HG03354 (cell line): ENCODE measurements around the gene ABCG5.
A peak's percentile ranks its signal among the peaks of the same experiment; 100 is the strongest.

Experiments used
- ATAC-seq: cut with Tn5 transposase; IDR thresholded peaks from one replicate; pipeline ENCODE4 v1.9.1; 2021; ENCODE audit warnings: mild to moderate bottlenecking; ENCODE audit not compliant: unreplicated experiment, poor library complexity, severe bottlenecking

ABCG5 gene

GRCh38 chr2:43812947-43813346 is 25.7 kb downstream of the ABCG5 start:
- ATAC-seq, result no peak

- ATAC-seq, result no peak
Observed at GRCh38 chr2:43812006-43812405, 26.6 kb downstream of the ABCG5 start.

GRCh38 chr2:43810888-43811287 is 27.8 kb downstream of the ABCG5 start:
- no peak for ATAC-seq

DNA sequence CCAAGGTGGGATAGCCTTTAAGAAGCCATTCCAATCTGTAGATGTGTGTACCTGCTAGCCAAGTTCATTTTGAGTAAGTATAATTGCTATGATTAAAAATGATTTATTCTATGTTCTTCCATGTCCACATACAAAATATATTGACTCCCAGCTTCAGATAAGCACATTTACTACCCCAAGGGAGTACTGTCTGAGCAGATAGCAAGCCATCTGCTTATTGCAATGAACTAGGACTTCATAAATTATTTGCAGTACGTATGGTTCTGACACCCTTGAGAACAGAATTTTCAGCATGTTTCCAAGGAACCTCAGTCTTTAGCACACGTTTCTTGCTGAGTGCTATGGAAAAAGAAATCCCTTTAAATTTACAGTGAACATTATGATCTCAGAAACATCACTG is 28.2 kb downstream of the ABCG5 start:
- ATAC-seq, result no peak

DNA sequence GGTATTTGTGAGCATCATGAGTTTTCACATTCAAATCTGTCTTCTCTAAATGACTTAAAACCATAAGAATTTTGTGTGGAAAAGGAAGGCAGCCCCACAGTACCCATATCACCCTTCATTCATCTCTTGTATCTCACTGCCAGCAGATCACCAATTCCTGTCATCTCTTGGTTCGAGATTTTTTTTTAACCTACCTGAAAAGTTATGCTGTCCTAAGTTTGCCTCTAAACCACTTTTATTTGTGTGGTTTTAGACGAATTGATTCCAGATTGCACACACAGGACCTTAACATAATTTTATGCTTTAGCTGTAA is 32.0 kb downstream of the ABCG5 start:
- no peak for ATAC-seq

DNA sequence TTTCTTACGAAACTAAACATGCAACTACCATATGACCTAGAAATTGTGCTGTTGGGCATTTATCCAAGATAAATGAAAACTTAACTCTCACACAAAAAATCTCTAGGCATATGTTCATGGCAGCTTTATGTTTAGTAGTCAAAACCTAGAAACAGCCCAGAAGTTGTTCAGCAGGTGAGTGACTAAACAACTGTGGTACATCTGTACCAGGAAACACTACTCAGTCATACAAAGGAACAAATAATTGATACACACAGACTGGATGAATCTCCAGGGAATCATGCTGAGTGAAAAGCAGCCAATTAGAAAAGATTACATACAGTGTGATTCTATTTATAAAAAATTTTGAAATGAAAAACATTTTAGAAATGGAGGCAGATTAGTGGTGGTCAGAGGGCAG is 35.5 kb downstream of the ABCG5 start:
- no peak for ATAC-seq

DNA sequence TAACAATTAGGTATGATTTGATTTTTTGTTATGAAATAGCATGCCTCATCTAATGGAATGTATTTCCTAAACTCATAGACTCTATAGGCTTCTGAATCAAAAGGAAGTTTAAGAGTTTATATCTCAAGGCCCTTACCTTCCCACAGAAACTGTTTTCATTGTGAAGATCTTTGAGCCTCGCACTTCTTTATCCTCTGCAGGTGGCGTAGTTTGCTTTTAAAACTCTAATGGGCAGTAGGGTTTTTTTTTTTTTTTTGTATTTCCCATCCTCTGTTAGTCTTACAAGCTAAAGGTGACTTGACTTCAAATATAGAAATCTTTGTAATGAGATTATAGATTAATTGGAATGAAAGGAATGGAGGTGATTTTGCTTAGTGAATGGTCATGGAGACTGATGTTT is 36.5 kb downstream of the ABCG5 start:
- no peak for ATAC-seq

- ATAC-seq, result no peak
Observed at GRCh38 chr2:43800894-43801293, 37.7 kb downstream of the ABCG5 start.

GRCh38 chr2:43798300-43798699 is 40.3 kb downstream of the ABCG5 start:
- no peak for ATAC-seq

GRCh38 chr2:43796206-43796605 is 42.4 kb downstream of the ABCG5 start:
- no peak for ATAC-seq

- no peak for ATAC-seq
Observed at GRCh38 chr2:43794956-43795355, 43.7 kb downstream of the ABCG5 start.

DNA sequence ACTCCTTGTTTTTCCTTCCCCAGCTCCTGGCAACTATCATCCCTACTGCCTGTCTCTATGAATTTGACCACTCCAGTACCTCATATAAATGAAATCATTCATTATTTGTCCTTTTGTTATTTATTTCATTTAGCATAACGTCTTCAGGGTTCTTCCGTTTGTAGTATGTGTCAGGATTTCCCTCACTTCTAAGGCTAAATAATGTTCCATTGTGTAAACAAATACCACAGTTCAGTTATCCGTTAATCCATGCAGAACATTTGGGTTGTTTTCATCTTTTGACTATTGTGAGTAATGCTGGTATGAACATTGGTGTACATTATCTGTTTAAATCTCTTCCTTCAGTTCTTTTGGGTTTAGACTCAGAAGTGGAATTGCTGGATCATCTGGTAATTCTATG is 46.0 kb downstream of the ABCG5 start:
- peak; percentile 87 for ATAC-seq

GRCh38 chr2:43791035-43791765 is 47.4 kb downstream of the ABCG5 start:
- ATAC-seq, result no peak

- no peak for ATAC-seq
Observed at GRCh38 chr2:43790147-43790546, 48.5 kb downstream of the ABCG5 start.

DNA sequence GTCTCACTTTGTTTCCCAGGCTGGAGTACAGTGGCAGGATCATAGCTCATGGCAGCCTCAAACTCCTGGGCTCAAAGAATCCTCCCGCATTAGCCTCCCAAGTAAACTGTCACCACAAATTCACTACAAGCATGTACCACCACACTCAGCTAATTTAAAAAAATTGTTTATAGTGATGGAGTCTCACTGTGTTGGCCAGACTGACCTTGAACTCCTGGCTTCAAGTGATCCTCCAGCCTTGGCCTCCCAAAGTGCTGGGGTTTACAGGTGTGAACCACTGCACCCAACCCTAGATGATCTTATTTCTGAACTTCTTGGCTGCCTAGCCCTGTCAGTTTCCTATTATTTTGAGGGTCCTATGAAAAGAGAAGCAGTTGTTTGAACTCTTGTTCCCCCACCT is 50.0 kb downstream of the ABCG5 start:
- no peak for ATAC-seq

DNA sequence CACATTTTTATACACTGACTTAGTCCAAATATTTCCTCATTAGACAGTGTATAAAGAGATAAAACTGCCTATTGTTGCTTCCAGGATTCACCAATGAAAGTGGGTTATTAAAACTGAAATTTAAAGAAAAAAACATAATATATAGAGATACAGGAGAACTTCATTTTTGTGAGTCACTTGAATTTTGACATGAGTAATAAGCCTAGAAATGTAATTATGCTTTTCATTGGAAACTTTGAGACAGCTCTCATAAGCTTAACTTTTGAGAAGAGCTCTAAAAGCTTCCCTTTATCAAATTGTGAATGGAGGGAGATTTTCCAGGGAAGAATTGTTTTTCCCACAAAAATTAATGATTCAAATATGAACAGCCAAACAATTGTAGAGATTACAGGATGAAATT is 50.7 kb downstream of the ABCG5 start:
- no peak for ATAC-seq

- ATAC-seq, result no peak
Observed at GRCh38 chr2:43778233-43778632, 60.4 kb downstream of the ABCG5 start.

GRCh38 chr2:43777306-43777926 is 61.2 kb downstream of the ABCG5 start:
- no peak for ATAC-seq

- no peak for ATAC-seq
Observed at GRCh38 chr2:43776324-43776723, 62.3 kb downstream of the ABCG5 start.

DNA sequence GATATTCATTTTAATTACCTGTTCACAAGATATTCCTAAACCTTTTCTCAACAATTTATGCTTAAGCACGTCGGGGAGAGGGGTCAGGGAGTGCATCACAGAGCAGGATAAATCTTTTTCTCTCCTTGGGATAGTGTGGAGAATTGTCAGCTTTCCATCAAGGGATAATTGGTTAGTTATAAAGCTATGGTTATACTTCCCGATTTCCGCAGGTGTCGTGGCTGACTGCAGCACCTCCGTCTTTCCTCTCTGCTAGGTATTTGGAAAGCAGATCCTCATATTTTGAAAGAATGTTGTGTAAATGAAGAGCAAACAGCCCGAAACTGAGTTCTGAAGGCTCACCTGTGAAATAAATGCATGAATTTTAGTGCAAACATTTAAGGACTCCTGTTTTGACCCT is 64.0 kb downstream of the ABCG5 start:
- no peak for ATAC-seq

GRCh38 chr2:43773876-43774613 is 64.6 kb downstream of the ABCG5 start, which contains the start of gene DYNC2LI1:
Gene DYNC2LI1 (plus strand): TSS chr2:43774039. CDS start chr2:43774139, 100 bp downstream.
- ATAC-seq, result peak; percentile 99
